GM13976 (cell line): ENCODE results near the gene MYNN.

Experiments used
- DNase-seq: peaks from one replicate; pipeline ENCODE4 v3.0.0; 2012; ENCODE audit warnings: low spot score
- CTCF ChIP-seq: IDR thresholded peaks from 2 replicates; pipeline ENCODE4 v1.5.1; 2012; ENCODE audit warnings: borderline replicate concordance, mild to moderate bottlenecking; ENCODE audit not compliant: insufficient read depth; ENCODE audit errors: extremely low read depth, missing control alignments, control extremely low read depth
- in situ Hi-C: fragments of 300-500 bp; cut with MboI; formaldehyde crosslinking; loops from one replicate; pipeline ENCODE4 v1.12.0; 2022; ENCODE audit warnings: low sequenced_read_pairs, mixed read lengths, inconsistent platforms; ENCODE audit not compliant: unreplicated experiment

The MYNN gene

DNA sequence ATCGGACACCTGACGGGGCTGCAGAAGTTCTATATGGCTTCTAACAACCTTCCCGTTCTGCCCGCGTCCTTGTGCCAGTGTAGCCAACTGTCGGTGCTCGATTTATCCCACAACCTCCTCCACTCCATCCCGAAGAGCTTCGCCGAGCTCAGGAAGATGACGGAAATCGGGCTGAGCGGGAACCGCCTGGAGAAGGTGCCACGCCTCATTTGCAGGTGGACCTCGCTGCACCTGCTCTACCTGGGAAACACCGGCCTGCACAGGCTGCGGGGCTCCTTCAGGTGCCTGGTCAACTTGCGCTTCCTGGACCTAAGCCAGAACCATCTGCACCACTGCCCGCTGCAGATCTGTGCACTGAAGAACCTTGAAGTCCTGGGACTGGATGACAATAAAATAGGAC is 49.3 kb downstream of the MYNN start:
- DNase-seq = no peak
- no peak for TF ChIP-seq CTCF
- in situ Hi-C loops = no loop called here

GRCh38 chr3:169822983-169823382 is 49.8 kb downstream of the MYNN start:
- DNase-seq = no peak
- no peak for TF ChIP-seq CTCF
- in situ Hi-C loops = no loop called here

DNA sequence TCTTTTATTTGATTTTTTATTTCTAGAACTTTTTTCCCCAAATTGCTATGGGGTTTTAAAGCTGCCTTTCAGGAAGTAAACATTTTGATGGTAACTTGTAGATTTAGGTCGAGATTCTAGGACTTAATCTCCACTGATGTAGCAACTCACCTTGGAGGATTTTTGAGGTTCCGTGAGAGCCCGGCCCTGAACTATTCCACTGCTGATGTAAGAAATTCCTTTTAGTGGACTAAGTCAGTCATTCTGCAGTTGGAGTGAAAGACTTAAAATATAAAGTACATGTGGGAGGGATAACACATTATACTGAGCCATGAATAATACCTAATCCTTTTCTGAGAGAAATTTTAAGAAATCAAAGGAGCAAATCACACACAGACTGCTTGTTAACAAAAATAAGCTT is 52.1 kb downstream of the MYNN start:
- DNase-seq = no peak
- no peak for TF ChIP-seq CTCF
- in situ Hi-C loops = no loop called here

DNA sequence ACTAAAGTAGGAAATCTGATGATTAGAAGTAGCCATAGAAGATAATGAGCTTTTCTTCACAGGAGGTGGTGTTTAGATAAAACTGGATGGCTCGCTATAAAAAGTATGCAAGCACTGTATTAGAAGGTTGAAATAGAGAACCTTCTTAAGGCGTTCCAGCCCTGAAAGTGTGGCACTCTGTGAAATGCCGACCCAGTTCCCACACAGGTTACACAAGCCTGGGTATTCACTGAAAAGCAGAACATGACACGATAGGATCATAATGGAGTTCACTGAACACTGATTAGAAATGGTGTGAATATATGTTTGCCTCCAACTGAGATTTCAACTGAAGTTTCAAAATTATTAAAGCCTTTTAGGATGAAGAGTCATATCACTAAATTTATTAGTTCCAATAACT is 54.5 kb downstream of the MYNN start:
- in situ Hi-C loops = no loop called here
- no peak for TF ChIP-seq CTCF
- no peak for DNase-seq

GRCh38 chr3:169835533-169835932 is 62.3 kb downstream of the MYNN start:
- in situ Hi-C loops = no loop called here
- DNase-seq = no peak
- TF ChIP-seq CTCF = no peak

- TF ChIP-seq CTCF = no peak
- DNase-seq = peak; percentile 70
- in situ Hi-C loops = no loop called here
Observed at GRCh38 chr3:169836078-169836941, 63.1 kb downstream of the MYNN start.
